AG08396 (cell line): ENCODE measurements around the gene CAMKK2.
"Not testable (repeated sequence)": the region's sequence is repeated elsewhere in the genome, so short reads cannot be mapped to it uniquely, and the experiment has no call there.

Experiments
- DNase-seq: peaks from one replicate; pipeline ENCODE4 v3.0.0; 2012; ENCODE audit warnings: low spot score, mixed read lengths

Gene CAMKK2

GRCh38 chr12:121223292-121224285 lies 72.9 kb downstream of the CAMKK2 start:
- no peak for DNase-seq

DNA sequence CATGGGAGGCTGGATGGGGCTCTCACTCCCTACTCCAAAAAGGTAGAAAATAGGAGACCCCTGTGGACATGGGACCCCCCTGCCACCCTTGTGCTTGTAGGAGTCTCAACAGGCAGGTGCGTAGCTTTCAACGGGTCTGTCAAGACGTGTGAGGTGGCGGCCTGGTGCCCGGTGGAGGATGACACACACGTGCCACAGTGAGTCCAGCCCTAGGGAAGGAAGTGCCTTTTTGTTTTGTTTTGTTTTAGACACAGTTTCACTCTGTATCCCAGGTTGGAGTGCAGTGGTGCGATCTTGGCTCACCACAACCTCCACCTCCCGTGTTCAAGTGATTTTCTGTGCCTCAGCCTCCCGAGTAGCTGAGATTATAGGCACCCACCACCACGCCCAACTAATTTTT lies 73.7 kb downstream of the CAMKK2 start:
- no peak for DNase-seq

DNA sequence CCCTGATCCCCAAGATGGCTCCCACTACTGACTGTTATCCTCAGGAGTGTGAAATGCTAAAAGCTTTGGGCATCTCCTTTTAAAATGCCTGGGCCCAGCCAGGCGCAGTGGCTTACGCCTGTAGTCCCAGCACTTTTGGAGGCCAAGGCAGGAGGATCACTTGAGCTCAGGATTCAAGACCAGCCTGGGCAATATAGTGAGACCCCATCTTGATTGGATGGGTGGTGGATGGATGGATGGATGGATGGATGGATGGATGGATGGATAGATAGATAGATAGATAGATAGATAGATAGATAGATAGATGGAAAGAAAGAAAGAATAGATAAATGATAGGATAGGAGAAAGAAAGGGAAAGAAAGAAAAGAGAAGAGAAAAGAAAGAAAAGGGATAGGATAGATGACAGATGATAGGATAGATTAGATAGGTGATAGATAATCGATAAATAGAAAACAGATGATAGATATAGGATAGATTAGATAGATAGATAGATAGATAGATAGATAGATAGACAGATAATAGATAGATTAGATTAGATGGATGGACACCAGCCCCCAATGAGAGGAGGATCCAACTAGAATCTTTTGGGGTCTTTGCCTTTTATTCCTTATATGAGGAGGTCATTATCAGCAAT lies 77.0 kb downstream of the CAMKK2 start:
- no peak for DNase-seq

DNA sequence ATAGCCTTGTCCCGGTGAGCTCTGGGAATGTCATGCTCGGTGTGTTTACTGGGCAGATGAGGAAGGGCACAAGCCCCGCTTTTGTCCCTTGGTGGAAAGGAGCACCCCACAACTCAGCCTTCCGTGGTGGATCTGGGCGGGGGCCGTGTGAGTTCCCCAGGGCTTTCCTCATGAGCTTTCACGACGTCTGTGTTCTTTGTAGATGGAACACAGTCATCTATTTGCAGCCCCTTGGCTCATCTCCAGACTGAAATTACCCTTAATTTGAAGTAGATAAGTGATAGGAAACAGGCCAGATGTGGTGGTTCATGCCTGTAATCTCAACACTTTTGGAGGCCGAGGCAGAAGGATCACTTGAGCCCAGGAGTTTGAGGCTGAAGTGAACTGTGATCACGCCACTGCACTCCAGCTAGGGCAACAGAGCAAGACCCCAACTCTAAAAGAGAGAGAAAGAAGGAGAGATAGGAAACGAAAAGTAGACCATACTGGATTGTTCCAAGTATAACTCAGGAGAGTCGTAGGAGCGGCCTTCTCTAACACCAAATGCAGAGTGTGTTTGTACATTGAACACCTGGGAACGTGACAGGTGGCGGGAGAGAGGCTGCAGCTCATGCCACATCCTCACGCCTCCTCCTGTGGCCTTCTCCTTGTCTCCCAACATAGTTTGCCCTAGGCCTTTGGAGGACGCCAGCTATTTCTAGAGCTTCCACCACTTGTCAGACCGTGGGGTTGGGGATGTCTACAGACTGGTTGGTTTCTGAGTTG lies 77.7 kb downstream of the CAMKK2 start:
- DNase-seq: no peak

DNA sequence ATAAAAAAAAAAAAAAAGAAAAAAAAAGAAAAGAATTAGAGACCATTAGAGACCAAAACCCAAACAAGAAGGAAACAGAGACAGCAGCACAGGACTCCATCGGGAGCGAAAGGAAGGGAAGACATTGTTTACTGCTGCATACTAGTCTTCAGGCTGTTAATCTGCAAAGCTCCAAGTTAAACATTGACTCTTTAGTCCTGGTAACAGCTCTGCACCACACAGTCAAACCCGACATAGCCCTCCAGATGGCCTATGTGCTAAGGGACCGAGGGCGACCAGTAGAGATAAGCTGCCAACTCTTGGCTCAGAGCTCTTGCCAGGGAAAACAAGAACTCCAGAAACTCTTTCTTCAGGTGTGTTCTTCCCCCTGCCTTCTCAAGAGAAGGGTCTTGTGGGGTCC lies 78.7 kb downstream of the CAMKK2 start:
- no peak for DNase-seq

- DNase-seq: no peak
These were observed 79.4 kb downstream of the CAMKK2 start for GRCh38 chr12:121217063-121217462.

DNA sequence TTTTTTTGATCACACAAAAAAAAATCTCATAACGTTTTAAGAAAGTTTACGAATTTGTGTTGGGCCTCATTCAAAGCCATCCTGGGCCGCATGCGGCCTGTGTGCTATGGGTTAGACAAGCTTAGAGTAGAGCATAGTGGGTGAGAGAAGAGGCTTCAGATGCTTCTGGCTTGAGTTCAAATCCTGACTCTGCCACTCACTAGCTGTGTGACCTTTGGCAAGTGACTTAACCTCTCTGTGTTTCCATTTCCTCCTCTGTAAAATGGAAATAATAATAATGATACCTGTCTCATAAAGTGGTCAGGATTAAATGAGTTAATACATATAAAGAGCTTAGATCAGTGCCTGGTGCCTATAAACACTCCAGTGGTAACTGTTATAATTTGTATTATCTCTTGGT lies 80.4 kb downstream of the CAMKK2 start:
- no peak for DNase-seq

GRCh38 chr12:121214855-121215745 lies 81.4 kb downstream of the CAMKK2 start:
- peak; percentile 87 for DNase-seq

- DNase-seq: no peak
These were observed 82.2 kb downstream of the CAMKK2 start for GRCh38 chr12:121214166-121214777.

- no peak for DNase-seq
These were observed 83.6 kb downstream of the CAMKK2 start for GRCh38 chr12:121212875-121213274.

DNA sequence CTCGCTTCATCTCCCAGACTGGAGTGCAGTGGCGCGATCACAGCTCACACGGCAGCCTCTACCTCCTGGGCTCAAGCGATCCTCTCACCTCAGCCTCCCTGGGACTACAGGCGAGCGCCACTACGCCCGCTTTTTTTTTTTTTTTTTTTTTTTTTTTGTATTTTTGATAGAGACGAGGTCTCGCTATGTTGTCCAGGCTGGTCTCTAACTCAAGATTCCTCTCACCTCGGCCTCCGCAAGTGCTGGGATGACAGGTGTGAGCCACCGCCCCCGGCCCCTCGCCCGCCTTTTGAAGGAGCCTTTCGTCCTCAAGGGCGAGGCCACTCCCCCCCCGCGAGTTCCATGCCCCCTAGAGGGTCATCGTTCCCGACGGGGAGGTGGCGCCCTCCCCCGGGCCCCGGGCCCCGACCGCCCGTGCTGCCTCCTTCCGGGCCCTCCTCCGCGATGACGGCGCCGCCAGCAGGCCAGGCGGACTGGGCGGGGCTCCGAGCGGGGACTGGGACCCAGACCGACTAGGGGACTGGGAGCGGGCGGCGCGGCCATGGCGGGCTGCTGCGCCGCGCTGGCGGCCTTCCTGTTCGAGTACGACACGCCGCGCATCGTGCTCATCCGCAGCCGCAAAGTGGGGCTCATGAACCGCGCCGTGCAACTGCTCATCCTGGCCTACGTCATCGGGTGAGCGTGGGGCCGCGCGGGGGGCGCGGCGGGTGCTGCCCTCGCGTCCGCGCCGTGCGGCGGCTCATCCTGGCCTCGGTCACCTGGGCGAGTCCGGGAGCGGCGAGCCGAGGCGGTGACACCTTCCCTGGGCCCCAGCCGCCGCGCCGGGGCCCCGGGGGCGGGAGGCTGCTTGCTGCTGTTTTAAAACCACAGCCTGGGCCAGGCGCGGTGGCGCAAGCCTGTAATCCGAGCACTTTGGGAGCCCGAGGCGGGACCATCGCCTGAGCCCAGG lies 86.6 kb downstream of the CAMKK2 start, which contains the start of gene P2RX4:
Gene P2RX4, plus strand, starts transcription at position 506 of the 949 bp plus-strand sequence. Its CDS starts 36 bp downstream, at position 542.
- peak; percentile 87 for DNase-seq

- DNase-seq: no peak
These were observed 87.3 kb downstream of the CAMKK2 start for GRCh38 chr12:121209221-121209620.

DNA sequence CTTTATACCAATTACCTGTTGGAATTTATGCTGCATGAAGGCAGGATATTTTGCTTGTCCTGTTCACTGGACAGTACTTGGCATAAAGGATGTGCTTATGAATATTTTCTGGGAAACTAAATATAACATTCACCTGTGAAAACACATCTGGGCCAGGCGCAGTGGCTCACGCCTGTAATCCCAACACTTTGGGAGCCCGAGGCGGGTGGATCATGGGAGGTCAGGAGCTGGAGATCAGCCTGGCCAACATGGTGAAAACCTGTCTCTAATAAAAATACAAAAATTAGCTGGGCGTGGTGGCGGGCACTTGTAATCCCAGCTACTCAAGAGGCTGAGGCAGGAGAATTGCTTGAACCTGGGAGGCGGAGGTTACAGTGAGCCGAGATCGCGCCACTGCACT lies 87.9 kb downstream of the CAMKK2 start:
- DNase-seq: not testable (repeated sequence)

GRCh38 chr12:121205491-121205890 lies 91.0 kb downstream of the CAMKK2 start:
- DNase-seq: no peak

DNA sequence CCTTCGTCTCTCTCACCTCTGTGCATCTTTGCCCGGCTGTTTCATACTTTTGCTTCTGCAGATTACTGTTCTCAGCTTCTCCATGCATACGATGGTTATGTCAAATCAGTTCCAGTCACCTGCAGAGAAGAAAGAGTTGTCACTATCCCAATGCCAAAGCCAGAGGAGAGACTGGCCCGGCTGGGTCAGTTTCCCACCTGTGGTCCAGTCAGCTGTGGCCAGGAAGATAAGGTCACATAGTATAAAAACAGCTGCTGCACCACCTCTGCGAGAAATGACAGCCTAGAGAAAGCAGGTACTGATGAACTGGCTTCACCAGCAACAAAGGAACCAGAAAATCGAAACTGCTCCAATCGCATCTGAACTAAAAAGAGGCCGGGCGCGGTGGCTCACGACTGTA lies 93.0 kb downstream of the CAMKK2 start:
- no peak for DNase-seq

DNA sequence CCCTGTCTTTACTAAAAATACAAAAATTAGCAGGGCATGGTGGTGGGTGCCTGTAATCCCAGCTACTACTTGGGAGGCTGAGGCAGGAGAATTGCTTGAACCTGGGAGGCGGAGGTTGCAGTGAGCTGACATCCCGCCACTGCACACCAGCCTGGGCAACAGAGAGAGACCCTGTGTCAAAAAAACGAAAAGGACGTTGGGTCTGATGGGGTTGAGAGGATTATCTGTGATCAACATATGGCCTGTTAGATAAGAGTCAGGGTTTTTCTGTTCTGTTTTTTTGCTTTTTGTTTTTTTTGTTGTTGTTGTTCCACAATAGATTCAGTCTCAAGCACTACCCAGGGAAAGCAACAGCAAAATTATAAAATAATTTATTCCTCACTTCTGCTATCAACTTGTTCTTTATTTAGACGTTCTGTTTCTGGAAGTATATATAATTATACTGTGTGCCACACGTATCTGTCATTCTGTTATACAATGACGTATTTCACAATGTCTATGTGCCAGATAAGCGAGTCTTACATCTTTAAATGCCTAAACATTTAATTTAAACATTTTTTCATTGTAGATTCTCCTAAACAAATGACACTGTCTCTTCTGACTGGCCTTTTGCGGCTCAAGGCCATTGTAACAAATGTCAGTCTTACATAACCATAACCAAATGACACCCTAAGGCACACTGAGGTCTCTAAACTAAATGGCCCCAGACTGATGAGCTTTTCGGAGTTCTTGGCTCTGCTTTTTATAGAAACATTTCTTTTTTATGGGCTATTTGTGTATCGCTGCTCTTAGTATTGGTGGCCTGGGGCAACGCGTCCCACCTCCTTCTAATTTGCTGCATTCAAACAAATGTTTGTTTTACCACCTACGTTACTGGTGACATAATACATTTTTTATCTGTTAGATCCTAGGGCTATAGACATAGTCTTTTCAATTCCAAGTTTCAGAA lies 93.8 kb downstream of the CAMKK2 start:
- no peak for DNase-seq

- not testable (repeated sequence) for DNase-seq
These were observed 95.4 kb downstream of the CAMKK2 start for GRCh38 chr12:121201140-121201539.

DNA sequence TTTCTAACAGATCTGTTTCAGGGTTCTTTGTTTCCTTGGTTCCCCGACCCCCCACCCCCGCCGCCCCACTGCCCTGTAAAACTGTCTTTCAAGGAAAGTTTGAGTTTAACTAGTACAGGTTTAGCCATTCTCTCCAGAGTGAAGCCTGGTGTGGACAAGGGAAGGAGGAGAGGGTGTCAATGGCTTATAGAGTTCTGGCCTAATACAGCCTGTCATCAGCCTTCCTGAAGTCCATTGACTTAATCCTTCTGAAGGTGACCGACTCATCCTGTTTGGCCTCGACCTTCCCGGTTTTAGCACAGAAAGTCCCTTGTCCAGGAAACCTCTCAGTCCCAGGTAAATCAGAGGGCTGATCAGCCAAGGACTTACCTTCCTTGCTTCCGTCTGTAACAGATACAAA lies 97.6 kb downstream of the CAMKK2 start:
- no peak for DNase-seq

- no peak for DNase-seq
These were observed 99.6 kb downstream of the CAMKK2 start for GRCh38 chr12:121196902-121197301.
